ENCODE data around the gene STAT4.

Gene STAT4

DNA sequence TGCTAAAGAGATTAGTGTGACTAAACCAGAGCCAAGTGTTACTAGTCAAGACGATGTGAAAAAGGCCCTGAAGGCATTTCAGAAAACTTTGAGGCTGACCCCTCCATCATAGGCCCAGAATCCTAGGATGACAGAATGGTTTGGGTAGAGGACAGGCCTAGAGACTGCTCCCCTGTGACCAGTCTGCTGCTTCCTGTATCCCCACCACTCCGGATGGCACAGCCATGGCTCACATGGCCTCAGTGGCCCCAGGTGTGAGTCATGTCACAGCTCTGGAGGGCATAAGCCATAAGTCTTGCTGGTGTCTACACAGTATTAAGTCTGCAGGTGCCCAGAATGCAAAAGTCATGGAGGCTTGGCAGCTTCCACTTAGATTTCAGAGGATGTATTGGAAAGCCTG is 124.4 kb downstream of the STAT4 start (continued):
- TF ChIP-seq ZBTB49 (tag by site-specific recombination; IDR thresholded peaks at IDR 0.05; ENCODE audit: low read depth), result no peak
- no peak for TF ChIP-seq ZNF138 (tag by site-specific recombination; IDR thresholded peaks at IDR 0.05; ENCODE audit: borderline replicate concordance)
- TF ChIP-seq ZNF426 (tag by site-specific recombination; IDR thresholded peaks at IDR 0.05), result no peak
- TF ChIP-seq ZNF223 (tag by site-specific recombination; IDR thresholded peaks at IDR 0.05), result no peak
- no peak for TF ChIP-seq ZNF530 (tag by site-specific recombination; IDR thresholded peaks at IDR 0.05; ENCODE audit: low read depth)
- TF ChIP-seq ZNF664 (tag by site-specific recombination; IDR thresholded peaks at IDR 0.05), result no peak
- no peak for TF ChIP-seq ZNF341 (tag by site-specific recombination; IDR thresholded peaks at IDR 0.05; ENCODE audit: low read depth)
- no peak for TF ChIP-seq ZNF768 (tag by site-specific recombination; IDR thresholded peaks at IDR 0.05)
- TF ChIP-seq ZBTB48 (tag by site-specific recombination; IDR thresholded peaks at IDR 0.05), result no peak

DNA sequence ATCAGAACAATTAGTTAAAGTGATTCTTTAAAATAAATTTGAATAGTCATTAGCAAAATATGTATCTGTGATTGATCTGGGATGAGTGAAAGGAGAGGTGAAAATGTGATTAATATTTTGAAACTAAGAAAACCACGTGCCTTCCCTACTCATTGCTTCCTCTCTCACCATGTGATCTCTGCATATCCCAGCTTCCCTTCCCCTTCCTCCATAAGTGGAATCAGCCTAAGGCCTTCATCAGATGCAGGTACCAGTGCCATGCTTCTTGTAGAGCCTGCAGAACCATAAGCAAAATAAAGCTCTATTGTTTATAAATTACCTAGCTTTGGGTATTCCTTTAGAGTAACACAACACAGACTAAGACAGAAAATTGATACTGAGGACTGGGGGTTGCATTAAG is 125.7 kb downstream of the STAT4 start:
- no peak overlapping the region for H3K27ac ChIP-seq (ENCODE audit: extremely low read depth, low read depth, low read length)
- no peaks in the 10 kb centered on the region for H3K36me3 ChIP-seq (ENCODE audit: control insufficient read depth in 2 of 2, insufficient read depth in 1 of 2, low read length in 2 of 2)
- H3K4me1 ChIP-seq (ENCODE audit: control insufficient read depth, insufficient read depth, low read length), result no peaks in the 10 kb centered on the region
- ChIA-PET POLR2A (no interaction called here), CTCF (interaction anchor here (3.1 kb wide), 1 partner anchor 27 kb away, joined by 7 read pairs; no protein-coding TSS in a partner anchor)
- H3K9me3 ChIP-seq (ENCODE audit: control insufficient read depth, insufficient read depth, low read depth, low read length), result no peaks in the 10 kb centered on the region
- no peak overlapping the region for H3K4me3 ChIP-seq (ENCODE audit: low read depth, low read length)
- TF ChIP-seq GLI4 (tag by site-specific recombination; IDR thresholded peaks at IDR 0.05) (no peak), YY1 (tag by site-specific recombination; IDR thresholded peaks at IDR 0.05) (no peak), ZNF24 (tag by site-specific recombination; IDR thresholded peaks at IDR 0.05) (no peak), ZNF639 (tag by site-specific recombination; IDR thresholded peaks at IDR 0.05) (no peak), PRDM10 (tag by site-specific recombination; IDR thresholded peaks at IDR 0.05) (no peak), ZNF558 (tag by site-specific recombination; IDR thresholded peaks at IDR 0.05) (no peak), ZNF138 (tag by site-specific recombination; IDR thresholded peaks at IDR 0.05; ENCODE audit: borderline replicate concordance) (no peak), ZNF600 (tag by site-specific recombination; IDR thresholded peaks at IDR 0.05) (no peak), SALL2 (tag by site-specific recombination; IDR thresholded peaks at IDR 0.05; ENCODE audit: borderline replicate concordance) (no peak)
- TF ChIP-seq, protein P1, sequence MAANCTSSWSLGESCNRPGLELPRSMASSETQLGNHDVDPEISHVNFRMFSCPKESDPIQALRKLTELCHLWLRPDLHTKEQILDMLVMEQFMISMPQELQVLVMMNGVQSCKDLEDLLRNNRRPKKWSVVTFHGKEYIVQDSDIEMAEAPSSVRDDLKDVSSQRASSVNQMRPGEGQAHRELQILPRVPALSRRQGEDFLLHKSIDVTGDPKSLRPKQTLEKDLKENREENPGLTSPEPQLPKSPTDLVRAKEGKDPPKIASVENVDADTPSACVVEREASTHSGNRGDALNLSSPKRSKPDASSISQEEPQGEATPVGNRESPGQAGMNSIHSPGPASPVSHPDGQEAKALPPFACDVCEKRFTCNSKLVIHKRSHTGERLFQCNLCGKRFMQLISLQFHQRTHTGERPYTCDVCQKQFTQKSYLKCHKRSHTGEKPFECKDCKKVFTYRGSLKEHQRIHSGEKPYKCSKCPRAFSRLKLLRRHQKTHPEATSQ (tag by site-specific recombination; IDR thresholded peaks at IDR 0.05), result no peak
- TF ChIP-seq, protein P2, sequence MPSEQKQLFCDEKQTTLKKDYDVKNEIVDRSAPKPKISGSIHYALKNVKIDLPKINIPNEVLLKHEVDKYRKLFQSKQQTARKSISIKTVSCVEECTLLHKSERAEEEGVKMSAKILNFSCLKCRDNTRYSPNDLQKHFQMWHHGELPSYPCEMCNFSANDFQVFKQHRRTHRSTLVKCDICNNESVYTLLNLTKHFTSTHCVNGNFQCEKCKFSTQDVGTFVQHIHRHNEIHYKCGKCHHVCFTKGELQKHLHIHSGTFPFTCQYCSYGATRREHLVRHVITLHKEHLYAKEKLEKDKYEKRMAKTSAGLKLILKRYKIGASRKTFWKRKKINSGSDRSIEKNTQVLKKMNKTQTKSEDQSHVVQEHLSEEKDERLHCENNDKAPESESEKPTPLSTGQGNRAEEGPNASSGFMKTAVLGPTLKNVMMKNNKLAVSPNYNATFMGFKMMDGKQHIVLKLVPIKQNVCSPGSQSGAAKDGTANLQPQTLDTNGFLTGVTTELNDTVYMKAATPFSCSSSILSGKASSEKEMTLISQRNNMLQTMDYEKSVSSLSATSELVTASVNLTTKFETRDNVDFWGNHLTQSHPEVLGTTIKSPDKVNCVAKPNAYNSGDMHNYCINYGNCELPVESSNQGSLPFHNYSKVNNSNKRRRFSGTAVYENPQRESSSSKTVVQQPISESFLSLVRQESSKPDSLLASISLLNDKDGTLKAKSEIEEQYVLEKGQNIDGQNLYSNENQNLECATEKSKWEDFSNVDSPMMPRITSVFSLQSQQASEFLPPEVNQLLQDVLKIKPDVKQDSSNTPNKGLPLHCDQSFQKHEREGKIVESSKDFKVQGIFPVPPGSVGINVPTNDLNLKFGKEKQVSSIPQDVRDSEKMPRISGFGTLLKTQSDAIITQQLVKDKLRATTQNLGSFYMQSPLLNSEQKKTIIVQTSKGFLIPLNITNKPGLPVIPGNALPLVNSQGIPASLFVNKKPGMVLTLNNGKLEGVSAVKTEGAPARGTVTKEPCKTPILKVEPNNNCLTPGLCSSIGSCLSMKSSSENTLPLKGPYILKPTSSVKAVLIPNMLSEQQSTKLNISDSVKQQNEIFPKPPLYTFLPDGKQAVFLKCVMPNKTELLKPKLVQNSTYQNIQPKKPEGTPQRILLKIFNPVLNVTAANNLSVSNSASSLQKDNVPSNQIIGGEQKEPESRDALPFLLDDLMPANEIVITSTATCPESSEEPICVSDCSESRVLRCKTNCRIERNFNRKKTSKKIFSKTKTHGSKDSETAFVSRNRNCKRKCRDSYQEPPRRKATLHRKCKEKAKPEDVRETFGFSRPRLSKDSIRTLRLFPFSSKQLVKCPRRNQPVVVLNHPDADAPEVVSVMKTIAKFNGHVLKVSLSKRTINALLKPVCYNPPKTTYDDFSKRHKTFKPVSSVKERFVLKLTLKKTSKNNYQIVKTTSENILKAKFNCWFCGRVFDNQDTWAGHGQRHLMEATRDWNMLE (tag by site-specific recombination; conservative IDR thresholded peaks at IDR 0.05; ENCODE audit: low read depth), result no peak

Measured in HEK293 (cell line).